ENCODE results near the gene EFCAB5.

EFCAB5 gene

GRCh38 chr17:29959658-29960337 lies 18.4 kb downstream of the EFCAB5 start:
- Mint-ChIP-seq H3K4me3 (no peak overlapping the region), H3K27me3 (ENCODE audit: low read depth) (peaks cover 4% of the 10 kb centered on the region), H3K4me1 (no peaks in the 10 kb centered on the region), H3K9me3 (peaks cover 20% of the 10 kb centered on the region), H3K27ac (no peak overlapping the region), H3K36me3 (ENCODE audit: low read depth) (no peaks in the 10 kb centered on the region)
- TF ChIP-seq CTCF (IDR thresholded peaks at IDR 0.05; ENCODE audit: unreplicated experiment in 3 of 3), result no peak

- Mint-ChIP-seq H3K27ac (no peak overlapping the region), H3K9me3 (peaks cover 12% of the 10 kb centered on the region), H3K4me1 (no peaks in the 10 kb centered on the region), H3K36me3 (ENCODE audit: low read depth) (no peaks in the 10 kb centered on the region), H3K4me3 (no peak overlapping the region), H3K27me3 (ENCODE audit: low read depth) (peaks cover 4% of the 10 kb centered on the region)
- TF ChIP-seq CTCF (IDR thresholded peaks at IDR 0.05; ENCODE audit: unreplicated experiment in 3 of 3), result no peak
Observed at GRCh38 chr17:29962656-29963055, 21.2 kb downstream of the EFCAB5 start.

GRCh38 chr17:29968271-29968670 lies 26.8 kb downstream of the EFCAB5 start:
- H3K27me3 Mint-ChIP-seq (ENCODE audit: low read depth), result peaks cover 4% of the 10 kb centered on the region
- peaks cover 8% of the 10 kb centered on the region for H3K9me3 Mint-ChIP-seq
- TF ChIP-seq CTCF (IDR thresholded peaks at IDR 0.05; ENCODE audit: unreplicated experiment in 3 of 3), result no peak
- no peaks in the 10 kb centered on the region for H3K36me3 Mint-ChIP-seq (ENCODE audit: low read depth)
- H3K4me1 Mint-ChIP-seq, result no peaks in the 10 kb centered on the region
- no peak overlapping the region for H3K4me3 Mint-ChIP-seq
- H3K27ac Mint-ChIP-seq, result no peak overlapping the region

GRCh38 chr17:29972277-29972676 lies 30.8 kb downstream of the EFCAB5 start:
- Mint-ChIP-seq H3K27me3 (ENCODE audit: low read depth) (no peaks in the 10 kb centered on the region), H3K36me3 (ENCODE audit: low read depth) (no peaks in the 10 kb centered on the region), H3K9me3 (no peaks in the 10 kb centered on the region), H3K4me1 (no peaks in the 10 kb centered on the region), H3K4me3 (no peak overlapping the region), H3K27ac (no peak overlapping the region)
- no peak for TF ChIP-seq CTCF (IDR thresholded peaks at IDR 0.05; ENCODE audit: unreplicated experiment in 3 of 3)

- Mint-ChIP-seq H3K4me3 (no peak overlapping the region), H3K27me3 (ENCODE audit: low read depth) (no peaks in the 10 kb centered on the region), H3K9me3 (no peaks in the 10 kb centered on the region), H3K4me1 (peaks cover 5% of the 10 kb centered on the region), H3K36me3 (ENCODE audit: low read depth) (no peaks in the 10 kb centered on the region), H3K27ac (no peak overlapping the region)
- TF ChIP-seq CTCF (IDR thresholded peaks at IDR 0.05; ENCODE audit: unreplicated experiment in 3 of 3), result no peak
Observed at GRCh38 chr17:29973005-29973404, 31.6 kb downstream of the EFCAB5 start.

GRCh38 chr17:29977836-29978235 lies 36.4 kb downstream of the EFCAB5 start:
- H3K4me1 Mint-ChIP-seq, result peaks cover 5% of the 10 kb centered on the region
- no peaks in the 10 kb centered on the region for H3K27me3 Mint-ChIP-seq (ENCODE audit: low read depth)
- no peaks in the 10 kb centered on the region for H3K9me3 Mint-ChIP-seq
- no peak for TF ChIP-seq CTCF (IDR thresholded peaks at IDR 0.05; ENCODE audit: unreplicated experiment in 3 of 3)
- no peak overlapping the region for H3K27ac Mint-ChIP-seq
- H3K36me3 Mint-ChIP-seq (ENCODE audit: low read depth), result no peaks in the 10 kb centered on the region
- no peak overlapping the region for H3K4me3 Mint-ChIP-seq
